GM19455 (cell line): ENCODE measurements around the gene HSPA5.
"Not testable (repeated sequence)": the region's sequence is repeated elsewhere in the genome, so short reads cannot be mapped to it uniquely, and the experiment has no call there.

Experiments used
- ATAC-seq: cut with Tn5 transposase; IDR thresholded peaks from one replicate; pipeline ENCODE4 v1.9.1; 2021; ENCODE audit not compliant: unreplicated experiment

Gene HSPA5

DNA sequence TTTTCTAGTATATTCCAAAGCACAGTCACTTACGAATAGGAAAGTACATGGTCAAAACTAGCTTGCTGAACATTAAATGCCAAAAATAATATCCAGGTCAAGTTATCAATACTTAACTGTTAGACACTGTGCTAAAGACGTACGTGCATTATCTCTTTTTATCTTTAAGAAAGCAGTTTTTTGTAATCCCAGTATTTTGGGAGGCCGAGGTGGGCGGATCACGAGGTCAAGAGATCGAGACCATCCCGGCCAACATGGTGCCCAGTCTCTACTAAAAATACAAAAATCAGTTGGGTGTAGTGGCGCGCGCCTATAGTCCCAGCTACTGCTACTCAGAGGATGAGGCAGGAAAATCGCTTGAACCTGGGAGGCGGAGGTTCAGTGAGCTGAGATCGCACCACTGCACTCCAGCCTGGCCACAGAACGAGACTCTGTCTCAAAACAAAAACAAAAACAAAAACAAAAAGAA lies 2.7 kb upstream of the HSPA5 start:
- ATAC-seq: no peak

DNA sequence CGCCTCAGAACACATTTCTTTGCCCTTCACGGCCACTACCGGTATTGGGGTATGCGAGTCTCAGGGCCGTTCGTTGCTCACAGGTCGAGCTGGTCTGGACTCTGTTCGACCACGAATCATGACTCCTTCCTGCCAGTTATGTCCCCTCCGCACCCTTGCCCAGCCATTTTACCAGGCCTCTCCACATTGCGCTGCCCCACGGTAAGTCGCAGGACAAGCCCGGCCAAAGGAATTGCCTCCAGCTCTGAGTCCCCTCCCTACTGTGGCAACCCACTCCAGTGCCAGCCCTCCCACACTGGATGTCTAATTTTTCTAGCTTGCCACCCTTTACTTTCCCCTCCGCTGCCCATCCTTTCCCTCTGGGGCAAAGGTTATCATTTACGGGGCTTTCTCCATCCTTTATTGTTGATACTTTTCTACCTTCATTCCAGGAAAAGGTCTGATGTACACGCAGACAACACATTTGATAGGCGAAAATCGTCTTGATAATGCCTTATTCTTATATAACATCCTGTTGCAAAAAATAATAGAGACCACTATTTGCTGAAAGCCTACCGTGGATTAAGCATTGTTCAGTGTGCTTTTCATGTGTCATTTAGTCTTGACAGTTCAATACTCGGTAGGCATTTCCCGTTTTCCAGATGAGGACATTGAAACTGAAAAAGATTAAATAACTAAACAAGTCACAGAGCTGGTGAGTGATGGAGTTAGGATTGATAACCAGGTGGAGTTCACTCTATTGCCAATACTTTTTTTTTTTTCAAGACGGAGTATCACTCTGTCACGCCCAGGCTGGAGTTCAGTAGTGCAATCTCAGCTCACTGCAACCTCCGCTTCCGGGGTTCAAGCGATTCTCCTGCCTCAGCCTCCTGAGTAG lies 958 bp upstream of the HSPA5 start:
- ATAC-seq: peak; percentile 17

GRCh38 chr9:125240649-125240999 lies 519 bp downstream of the HSPA5 start:
- ATAC-seq: no peak

DNA sequence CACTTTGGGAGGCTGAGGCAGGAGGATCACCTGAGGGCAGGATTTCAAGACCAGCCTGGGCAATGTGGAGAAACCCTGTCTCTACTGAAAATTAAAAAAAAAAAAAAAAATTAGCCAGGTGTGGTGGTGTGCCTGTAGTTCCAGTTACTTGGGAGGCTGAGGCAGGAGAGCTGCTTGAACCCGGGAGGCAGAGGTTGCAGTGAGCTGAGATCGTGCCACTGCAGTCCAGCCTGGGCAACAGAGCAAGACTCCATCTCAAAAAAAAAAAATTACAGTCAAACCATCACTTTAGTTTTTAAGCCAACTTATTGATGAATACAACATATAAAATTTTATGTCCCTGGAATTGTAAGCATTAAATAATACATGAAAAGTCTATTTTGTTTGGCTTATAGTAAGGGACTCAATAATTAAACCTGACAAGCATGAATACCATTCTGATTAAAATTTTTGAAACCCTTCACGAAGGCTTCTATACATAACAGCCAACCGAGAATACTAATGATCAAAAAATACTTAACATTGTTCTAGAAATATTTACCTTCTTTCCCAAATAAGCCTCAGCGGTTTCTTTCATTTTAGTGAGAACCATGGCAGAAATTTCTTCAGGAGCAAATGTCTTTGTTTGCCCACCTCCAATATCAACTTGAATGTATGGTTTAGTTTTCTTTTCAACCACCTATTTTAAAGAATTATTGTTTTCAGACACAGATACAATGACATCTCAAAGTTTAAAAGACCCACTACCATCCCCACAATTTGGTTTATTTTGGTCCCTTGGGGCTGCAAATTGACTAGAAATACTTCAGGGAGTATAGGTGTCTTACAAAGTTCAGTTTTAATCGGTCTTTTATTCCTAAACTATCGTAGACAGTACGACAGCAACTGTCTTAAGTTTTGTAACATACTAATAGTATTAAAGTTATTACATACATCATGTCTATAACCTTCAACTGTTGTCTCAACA lies 1.2 kb downstream of the HSPA5 start:
- ATAC-seq: no peak

DNA sequence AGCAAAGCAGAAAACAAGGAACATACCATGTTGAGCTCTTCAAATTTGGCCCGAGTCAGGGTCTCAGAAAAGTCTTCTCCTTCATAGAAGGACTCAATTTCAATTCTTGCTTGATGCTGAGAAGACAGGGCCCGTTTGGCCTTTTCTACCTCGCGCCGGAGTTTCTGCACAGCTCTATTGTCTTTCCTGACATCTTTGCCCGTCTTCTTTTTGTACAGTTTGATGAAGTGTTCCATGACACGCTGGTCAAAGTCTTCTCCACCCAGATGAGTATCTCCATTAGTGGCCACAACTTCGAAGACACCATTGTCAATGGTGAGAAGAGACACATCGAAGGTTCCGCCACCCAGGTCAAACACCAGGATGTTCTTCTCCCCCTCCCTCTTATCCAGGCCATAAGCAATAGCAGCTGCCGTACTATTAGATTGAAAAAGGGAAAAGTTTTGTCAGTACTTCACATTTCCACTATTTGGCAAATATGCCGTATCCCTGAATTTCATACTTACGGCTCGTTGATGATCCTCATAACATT lies 2.2 kb downstream of the HSPA5 start:
- ATAC-seq: no peak

- ATAC-seq: no peak
Measured at GRCh38 chr9:125238127-125238914, 2.8 kb downstream of the HSPA5 start.

DNA sequence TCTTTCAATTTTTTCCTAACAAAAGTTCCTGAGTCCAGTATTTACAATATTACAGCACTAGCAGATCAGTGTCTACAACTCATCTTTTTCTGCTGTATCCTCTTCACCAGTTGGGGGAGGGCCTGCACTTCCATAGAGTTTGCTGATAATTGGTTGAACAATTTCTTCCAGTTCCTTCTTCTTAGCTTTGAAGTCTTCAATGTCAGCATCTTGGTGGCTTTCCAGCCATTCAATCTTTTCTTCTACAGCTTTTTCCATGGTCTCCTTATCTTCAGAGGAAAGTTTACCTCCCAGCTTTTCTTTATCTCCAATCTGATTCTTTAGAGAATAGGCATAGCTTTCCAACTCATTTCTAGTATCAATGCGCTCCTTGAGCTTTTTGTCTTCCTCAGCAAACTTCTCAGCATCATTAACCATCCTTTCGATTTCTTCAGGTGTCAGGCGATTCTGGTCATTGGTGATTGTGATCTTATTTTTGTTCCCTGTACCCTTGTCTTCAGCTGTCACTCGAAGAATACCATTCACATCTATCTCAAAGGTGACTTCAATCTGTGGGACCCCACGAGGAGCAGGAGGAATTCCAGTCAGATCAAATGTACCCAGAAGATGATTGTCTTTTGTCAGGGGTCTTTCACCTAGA lies 4.5 kb downstream of the HSPA5 start:
- not testable (repeated sequence) for ATAC-seq

- ATAC-seq: no peak
Measured at GRCh38 chr9:125235804-125236519, 5.2 kb downstream of the HSPA5 start.

DNA sequence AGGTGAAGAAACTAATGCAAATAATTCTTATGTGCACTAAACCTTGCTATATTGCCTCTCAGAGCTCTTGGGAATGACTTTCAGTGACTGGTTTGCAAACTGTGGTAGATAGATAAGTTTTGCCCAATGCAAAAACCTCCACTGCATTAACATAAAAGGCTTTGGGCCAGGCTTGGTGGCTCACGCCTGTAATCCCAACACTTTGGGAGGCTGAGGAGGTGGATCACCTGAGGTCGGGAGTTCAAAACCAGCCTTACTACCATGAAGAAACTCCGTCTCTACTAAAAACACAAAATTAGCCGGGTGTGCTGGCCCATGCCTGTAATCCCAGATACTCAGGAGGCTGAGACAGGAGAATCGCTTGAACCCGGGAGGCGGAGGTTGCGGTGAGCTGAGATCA lies 7.0 kb downstream of the HSPA5 start:
- not testable (repeated sequence) for ATAC-seq

DNA sequence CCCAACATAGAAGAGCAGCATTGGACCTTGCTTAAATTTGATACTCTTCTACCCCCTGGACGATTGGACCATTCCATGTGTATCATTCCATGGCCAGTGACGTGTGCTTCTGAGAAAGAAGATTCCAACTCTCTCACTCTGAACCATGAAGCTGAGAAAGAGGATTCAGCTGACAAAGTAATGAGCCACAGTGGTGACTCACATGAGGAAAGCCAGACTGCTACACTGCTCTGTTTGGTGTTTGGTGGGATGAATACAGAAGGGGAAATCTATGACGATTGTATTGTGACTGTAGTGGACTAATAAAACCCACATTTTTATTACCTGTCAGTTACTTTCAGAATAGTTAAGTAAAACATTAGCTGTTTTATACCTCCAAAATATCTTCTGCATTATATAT lies 7.5 kb downstream of the HSPA5 start:
- no peak for ATAC-seq

GRCh38 chr9:125227761-125228160 lies 13.4 kb downstream of the HSPA5 start:
- ATAC-seq: no peak

- not testable (repeated sequence) for ATAC-seq
Measured at GRCh38 chr9:125224858-125225257, 16.3 kb downstream of the HSPA5 start.

GRCh38 chr9:125218621-125219020 lies 22.5 kb downstream of the HSPA5 start:
- ATAC-seq: no peak

DNA sequence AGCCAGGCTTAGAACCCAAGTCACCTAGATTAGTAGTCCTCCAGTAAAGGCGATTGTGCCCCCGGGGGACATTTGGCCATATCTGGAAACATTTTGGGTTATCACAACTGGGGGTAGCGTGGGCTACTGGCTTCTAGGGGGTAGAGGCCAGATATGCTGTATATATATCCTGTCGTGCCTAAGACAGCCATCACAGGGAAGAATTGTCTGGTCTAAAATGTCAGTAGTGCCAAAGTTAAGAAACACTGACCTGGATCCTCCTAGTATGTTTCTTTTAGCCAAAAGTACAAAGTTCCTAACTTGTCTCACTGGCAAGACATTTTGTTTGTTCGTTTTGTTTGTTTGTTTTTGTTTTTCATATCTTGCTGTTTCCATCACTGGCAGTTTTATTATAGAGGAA lies 27.0 kb downstream of the HSPA5 start:
- ATAC-seq: no peak

GRCh38 chr9:125204477-125204876 lies 36.7 kb downstream of the HSPA5 start:
- no peak for ATAC-seq

DNA sequence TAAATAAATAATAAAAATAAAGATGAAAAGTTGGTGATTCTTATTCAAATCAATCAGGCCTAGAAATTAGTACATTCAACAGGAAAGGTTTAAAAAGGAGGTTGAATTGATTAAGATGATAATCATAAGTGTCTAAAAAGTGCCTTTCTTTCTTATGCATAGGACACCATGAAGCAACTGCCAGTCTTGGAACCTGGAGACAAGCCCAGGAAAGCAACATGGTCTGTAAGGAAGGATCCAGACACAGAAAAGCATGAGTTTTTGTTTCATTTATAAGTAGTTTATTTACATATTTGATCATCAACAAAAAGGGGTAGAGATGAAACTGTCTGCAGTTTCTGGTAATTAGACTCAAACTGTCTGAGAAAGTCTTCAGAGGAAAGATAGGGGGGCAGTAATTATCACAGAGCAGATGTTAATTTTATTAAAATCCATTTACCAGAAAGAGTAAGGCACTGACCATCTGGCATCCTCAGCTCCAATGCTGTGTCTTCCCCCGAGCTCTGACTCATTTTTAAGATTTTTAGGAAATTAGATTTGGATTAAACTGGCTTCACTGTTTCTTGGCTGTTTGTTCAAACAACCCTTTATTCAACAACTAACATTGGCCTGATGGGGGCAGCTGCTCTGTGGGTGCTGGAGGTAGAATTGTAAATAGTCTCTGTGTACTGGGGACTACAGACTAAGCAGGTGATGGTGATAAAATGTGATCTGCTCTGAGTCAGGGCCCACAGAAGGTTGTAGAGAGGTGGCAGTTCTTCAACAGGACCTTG lies 38.1 kb downstream of the HSPA5 start:
- no peak for ATAC-seq

- peak; percentile 96 for ATAC-seq
Measured at GRCh38 chr9:125200216-125201047, 40.7 kb downstream of the HSPA5 start, which contains the start of gene RABEPK. Gene RABEPK, plus strand, starts transcription at chr9:125200542. Its CDS starts 2,472 bp downstream, at chr9:125203014.

- ATAC-seq: not testable (repeated sequence)
Measured at GRCh38 chr9:125195591-125195990, 45.6 kb downstream of the HSPA5 start.
